CD14-positive monocyte (primary cell): ENCODE results near the gene GP1BA. TPM values are rescaled to one million over a fixed set of nuclear protein-coding genes. Genes with fewer than 3 reads are reported as not detected.

Experiments used
- DNase-seq, 3 donors: peaks; one replicate each; pipeline ENCODE4 v3.0.0-alpha.2; 2011 to 2022
- H2AFZ ChIP-seq: 2 replicates; pipeline ENCODE4 v1.6.0; 2012; ENCODE audit warnings: mild to moderate bottlenecking, low read depth, low read length, inconsistent platforms; ENCODE audit not compliant: insufficient read depth, poor library complexity, severe bottlenecking
- H3K27ac ChIP-seq, 2 donors: 1 replicate in 1 of 2; 2 replicates in 1 of 2; pipeline ENCODE4 v1.5.1; 2012 to 2013; ENCODE audit warnings: low read length in 2 of 2, control low read depth in 1 of 2, inconsistent platforms in 1 of 2, low read depth in 1 of 2, mild to moderate bottlenecking in 1 of 2
- H3K27me3 ChIP-seq, 2 donors: one replicate each; pipeline versions ENCODE4 v1.6.0 to v1.6.1; 2011 to 2013; ENCODE audit warnings: low read length in 2 of 2; ENCODE audit not compliant: control insufficient read depth in 2 of 2, insufficient read depth in 2 of 2
- H3K36me3 ChIP-seq, 2 donors: replicated peaks in 1 of 2; 1 replicate in 1 of 2; 2 replicates in 1 of 2; pipeline versions ENCODE4 v1.5.1 to v1.6.1; 2012 to 2013; ENCODE audit warnings: low read length in 2 of 2, control low read depth in 1 of 2, inconsistent platforms in 1 of 2, mild to moderate bottlenecking in 1 of 2; ENCODE audit not compliant: insufficient read depth in 2 of 2, control insufficient read depth in 1 of 2
- H3K4me1 ChIP-seq, 2 donors: 1 replicate in 1 of 2; 2 replicates in 1 of 2; pipeline versions ENCODE4 v1.5.1 to v1.6.1; 2012 to 2013; ENCODE audit warnings: low read length in 2 of 2, control low read depth in 1 of 2, inconsistent platforms in 1 of 2, mild to moderate bottlenecking in 1 of 2, moderate library complexity in 1 of 2; ENCODE audit not compliant: insufficient read depth in 2 of 2, control insufficient read depth in 1 of 2
- H3K4me2 ChIP-seq: replicated peaks from 2 replicates; pipeline ENCODE3; 2012; ENCODE audit warnings: low read length, moderate library complexity, mild to moderate bottlenecking; ENCODE audit not compliant: poor library complexity, severe bottlenecking; ENCODE audit errors: extremely low read depth
- H3K4me3 ChIP-seq, 3 experiments: fragments of 200-600 bp in 1 of 3; sonication (generic) in 1 of 3; replicated peaks in 1 of 3; 1 replicate in 2 of 3; 2 replicates in 1 of 3; pipeline ENCODE4 v1.5.1; 2011 to 2013; ENCODE audit warnings: low read length in 3 of 3, mild to moderate bottlenecking in 3 of 3, control low read depth in 2 of 3, low read depth in 2 of 3, inconsistent platforms in 1 of 3, moderate library complexity in 1 of 3
- H3K79me2 ChIP-seq: 2 replicates; pipeline ENCODE4 v1.6.0; 2012; ENCODE audit warnings: mild to moderate bottlenecking, control low read depth, inconsistent platforms, low read length, moderate library complexity; ENCODE audit not compliant: insufficient read depth
- H3K9ac ChIP-seq: 2 replicates; pipeline ENCODE4 v1.6.0; 2017; ENCODE audit warnings: low read length, mild to moderate bottlenecking; ENCODE audit not compliant: insufficient read depth, poor library complexity, severe bottlenecking
- H3K9me3 ChIP-seq, 2 donors: replicated peaks in 1 of 2; 1 replicate in 1 of 2; 2 replicates in 1 of 2; pipeline versions ENCODE4 v1.5.1 to v1.6.1; 2012 to 2013; ENCODE audit warnings: low read length in 2 of 2, control low read depth in 1 of 2; ENCODE audit not compliant: control insufficient read depth in 1 of 2, insufficient read depth in 1 of 2
- H4K20me1 ChIP-seq: 2 replicates; pipeline ENCODE4 v1.6.0; 2012; ENCODE audit warnings: mild to moderate bottlenecking, low read length, control low read depth, moderate library complexity; ENCODE audit not compliant: insufficient read depth
- H3K27ac Mint-ChIP-seq, 7 donors: one replicate each; pipeline ENCODE4 v1.8.0; 2020; ENCODE audit warnings: mild to moderate bottlenecking in 7 of 7, mixed read lengths in 7 of 7, moderate library complexity in 6 of 7, inconsistent platforms in 2 of 7
- H3K27me3 Mint-ChIP-seq, 3 donors: one replicate each; pipeline ENCODE4 v1.8.0; 2021 to 2022; ENCODE audit warnings: low read depth in 3 of 3, mild to moderate bottlenecking in 3 of 3, mixed read lengths in 3 of 3, moderate library complexity in 3 of 3, inconsistent platforms in 1 of 3
- H3K36me3 Mint-ChIP-seq, 2 donors: one replicate each; pipeline ENCODE4 v1.8.0; 2020; ENCODE audit warnings: mixed read lengths in 2 of 2, inconsistent platforms in 1 of 2, mild to moderate bottlenecking in 1 of 2
- H3K4me1 Mint-ChIP-seq: one replicate; pipeline ENCODE4 v1.8.0; 2020; ENCODE audit warnings: mild to moderate bottlenecking, mixed read lengths
- H3K4me3 Mint-ChIP-seq, 2 donors: one replicate each; pipeline ENCODE4 v1.8.0; 2020; ENCODE audit warnings: mild to moderate bottlenecking in 2 of 2, mixed read lengths in 2 of 2, moderate library complexity in 1 of 2
- H3K9me3 Mint-ChIP-seq, 7 donors: one replicate each; pipeline ENCODE4 v1.8.0; 2020 to 2022; ENCODE audit warnings: mixed read lengths in 7 of 7, mild to moderate bottlenecking in 6 of 7, moderate library complexity in 6 of 7, inconsistent platforms in 2 of 7
- CTCF ChIP-seq: fragments of 200-600 bp; IDR thresholded peaks from one replicate; pipeline ENCODE4 v1.8.0; 2022; ENCODE audit warnings: antibody characterized with exemption, mild to moderate bottlenecking
- WGBS: methylation state at CpG from one replicate; pipeline ENCODE4 v1.1.5; 2013; ENCODE audit warnings: missing lambda C conversion rate; ENCODE audit not compliant: insufficient coverage; 5-methylcytosine and 5-hydroxymethylcytosine counted together
- intact Hi-C, 2 donors: fragments of 100-400 bp; cut with micrococcal nuclease; formaldehyde crosslinking; loops; one replicate each; pipeline versions ENCODE4 v1.15.0 to v1.15.1; 2023
- polyA minus RNA-seq: library from RNA; depleted of rRNA, polyadenylated mRNA; stranded (reverse); fragments of >200 nt; gene quantifications from 2 replicates; pipeline ENCODE4 v1.2.3, GENCODE V29; 2012
- polyA plus RNA-seq, 3 donors: library from polyadenylated mRNA; depleted of rRNA in 1 of 3; unstranded in 2 of 3; stranded (reverse) in 1 of 3; fragments of 300-500 nt in 2 of 3; fragments of >200 nt in 1 of 3; fragmentation: Illumina TruSeq in 2 of 3; gene quantifications; 1 replicate in 2 of 3; 2 replicates in 1 of 3; pipeline ENCODE4 v1.2.3, GENCODE V29; 2012 to 2021
- total RNA-seq, 12 experiments: library from RNA in 1 of 12; stranded (reverse) in 1 of 12; fragments of 120-200 nt in 1 of 12; gene quantifications; one replicate each; pipeline ENCODE4 v1.2.4 and lab custom pipeline; 2013 to 2026; ENCODE audit warnings: mixed read lengths in 6 of 12, inconsistent platforms in 1 of 12

GP1BA gene
- total RNA-seq (2013) = 0.19 TPM
- polyA plus RNA-seq (under 1 TPM in 2 of 3 donors, not detected in 1; 0.24 to 0.29 TPM), polyA minus RNA-seq (0.16 TPM in 1 of 2 replicates, not detected in the other), total RNA-seq (lab: John Stamatoyannopoulos, UW) (0 to 1.2 (median 0.18) reads per million in 11 experiments)

- Histone ChIP-seq H2AFZ (peak within 1 kb of the TSS; percentile 50), H3K4me3 (peak within 1 kb of the TSS in 1 of 3 experiments; percentile 23), H3K9ac (no peak within 1 kb of the TSS), H3K4me1 (peaks cover 32% of the 10 kb centered on the region in 2 donors), H3K36me3 (peaks cover 5 to 8% of the 10 kb centered on the region in 2 donors), H3K27ac (no peak within 1 kb of the TSS), H3K27me3 (no peaks in the 10 kb centered on the region), H4K20me1 (peaks cover 5% of the 10 kb centered on the region), H3K4me2 (peak within 1 kb of the TSS; percentile 61), H3K9me3 (no peaks in the 10 kb centered on the region), H3K79me2 (no peaks in the 10 kb centered on the region)
- Mint-ChIP-seq H3K4me3 (peak within 1 kb of the TSS; percentile 53 to 76), H3K9me3 (no peaks in the 10 kb centered on the region), H3K36me3 (peaks cover 23 to 27% of the 10 kb centered on the region in 2 donors), H3K27me3 (peaks cover 4 to 14% (median 13%) of the 10 kb centered on the region in 3 donors), H3K4me1 (peaks cover 38% of the 10 kb centered on the region), H3K27ac (peak within 1 kb of the TSS in 3 of 7 donors; percentile 15 to 50 (median 19))
- peak in 2 of 3 donors; percentile 20 to 67 for DNase-seq
- WGBS = 30% methylated on average over 5 of the region's 14 CpGs
- intact Hi-C loops = no loop called here
- no peak for TF ChIP-seq CTCF
Observed at GRCh38 chr17:4931963-4932362, at the start of gene GP1BA. Gene GP1BA (plus strand): TSS chr17:4932277. CDS start chr17:4932605, 328 bp downstream.

GRCh38 chr17:4884489-4884888 is 47.6 kb upstream of the GP1BA start:
- no peak overlapping the region for H3K27ac ChIP-seq
- no peaks in the 10 kb centered on the region for H3K27me3 ChIP-seq
- H3K9ac ChIP-seq = no peak overlapping the region
- intact Hi-C loops = loop anchor here (5.0 to 10.0 kb wide), 4 partner anchors 37 to 317 kb away; partner anchors contain the start of gene PLD2 (in 1 of the 2)
- Mint-ChIP-seq H3K4me3 (no peak overlapping the region), H3K4me1 (peaks cover 11% of the 10 kb centered on the region), H3K27me3 (peaks cover 0 to 7% (median 1%) of the 10 kb centered on the region in 3 donors), H3K9me3 (peaks cover 0 to 2% (median 0%) of the 10 kb centered on the region in 7 donors), H3K27ac (peak overlapping the region in 2 of 7 donors; percentile 31 to 50), H3K36me3 (peaks cover 66 to 78% of the 10 kb centered on the region in 2 donors)
- H3K4me2 ChIP-seq = no peak overlapping the region
- H4K20me1 ChIP-seq = peaks cover 4% of the 10 kb centered on the region
- H3K9me3 ChIP-seq = no peaks in the 10 kb centered on the region
- H3K36me3 ChIP-seq = peaks cover 50 to 61% of the 10 kb centered on the region in 2 donors
- H2AFZ ChIP-seq = no peak overlapping the region
- DNase-seq = no peak
- 100% methylated on average over 3 of the region's 4 CpGs for WGBS
- no peak for TF ChIP-seq CTCF
- no peaks in the 10 kb centered on the region for H3K79me2 ChIP-seq
- H3K4me3 ChIP-seq = no peak overlapping the region
- H3K4me1 ChIP-seq = peaks cover 12 to 15% of the 10 kb centered on the region in 2 donors
